Measurements from ENCODE around the gene NDUFS1. TPM values are rescaled to one million over a fixed set of nuclear protein-coding genes. Genes with fewer than 3 reads are reported as not detected.

Gene NDUFS1
- total RNA-seq, 4 donors from 2014 or later, result 37.0 to 118 (median 76.5) TPM

DNA sequence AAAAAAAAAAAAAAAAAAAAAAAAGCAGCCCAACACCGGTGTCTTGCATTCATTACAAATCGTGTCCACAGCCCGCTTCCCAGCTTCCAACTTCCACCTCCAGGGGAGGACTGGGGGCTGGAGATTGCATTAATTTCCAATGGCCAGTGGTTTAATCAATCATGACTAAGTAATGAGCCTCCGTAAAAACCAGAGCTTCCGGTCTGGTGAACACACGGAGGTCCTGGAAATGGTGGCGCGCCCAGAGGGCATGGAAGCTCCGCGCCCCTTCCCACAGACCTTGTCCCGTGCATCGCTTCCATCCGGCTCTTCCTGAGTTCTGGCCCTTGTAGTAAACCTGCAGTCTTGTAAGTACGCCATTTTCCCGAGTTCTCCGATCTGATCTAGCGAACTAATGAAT is 44.1 kb upstream of the NDUFS1 start:
- in situ Hi-C loops (cut with MboI; ENCODE audit: low pct_ligation_motif_present in 1 of 4, low pct_unique_long_range_greater_than_20kb in 1 of 4, low sequenced_read_pairs in 3 of 4) (no loop called here), intact Hi-C loops (cut with DNase I; ENCODE audit: low total_unique reads) (no loop called here)
- H3K27me3 ChIP-seq, result no peaks in the 10 kb centered on the region
- H3K4me3 ChIP-seq, result no peak overlapping the region
- WGBS, 2 donors (ENCODE audit: low coverage in 1 of 2), result 94% methylated on average over 17 of the region's 17 CpGs; no CpG with 5 or more reads in 1 of the 2 donors
- H3K36me3 ChIP-seq, result no peaks in the 10 kb centered on the region
- DNase-seq, result no peak
- no peak overlapping the region for H3K27ac ChIP-seq
- H3K9me3 ChIP-seq, result no peaks in the 10 kb centered on the region
- no peaks in the 10 kb centered on the region for H3K4me1 ChIP-seq
- TF ChIP-seq POLR2A (IDR thresholded peaks at IDR 0.05), result no peak
- TF ChIP-seq EP300 (IDR thresholded peaks at IDR 0.05; ENCODE audit: low read depth), result no peak
- TF ChIP-seq, protein P1, sequence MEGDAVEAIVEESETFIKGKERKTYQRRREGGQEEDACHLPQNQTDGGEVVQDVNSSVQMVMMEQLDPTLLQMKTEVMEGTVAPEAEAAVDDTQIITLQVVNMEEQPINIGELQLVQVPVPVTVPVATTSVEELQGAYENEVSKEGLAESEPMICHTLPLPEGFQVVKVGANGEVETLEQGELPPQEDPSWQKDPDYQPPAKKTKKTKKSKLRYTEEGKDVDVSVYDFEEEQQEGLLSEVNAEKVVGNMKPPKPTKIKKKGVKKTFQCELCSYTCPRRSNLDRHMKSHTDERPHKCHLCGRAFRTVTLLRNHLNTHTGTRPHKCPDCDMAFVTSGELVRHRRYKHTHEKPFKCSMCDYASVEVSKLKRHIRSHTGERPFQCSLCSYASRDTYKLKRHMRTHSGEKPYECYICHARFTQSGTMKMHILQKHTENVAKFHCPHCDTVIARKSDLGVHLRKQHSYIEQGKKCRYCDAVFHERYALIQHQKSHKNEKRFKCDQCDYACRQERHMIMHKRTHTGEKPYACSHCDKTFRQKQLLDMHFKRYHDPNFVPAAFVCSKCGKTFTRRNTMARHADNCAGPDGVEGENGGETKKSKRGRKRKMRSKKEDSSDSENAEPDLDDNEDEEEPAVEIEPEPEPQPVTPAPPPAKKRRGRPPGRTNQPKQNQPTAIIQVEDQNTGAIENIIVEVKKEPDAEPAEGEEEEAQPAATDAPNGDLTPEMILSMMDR (IDR thresholded peaks at IDR 0.05), result no peak
- no peak for TF ChIP-seq POLR2AphosphoS5 (IDR thresholded peaks at IDR 0.05)

DNA sequence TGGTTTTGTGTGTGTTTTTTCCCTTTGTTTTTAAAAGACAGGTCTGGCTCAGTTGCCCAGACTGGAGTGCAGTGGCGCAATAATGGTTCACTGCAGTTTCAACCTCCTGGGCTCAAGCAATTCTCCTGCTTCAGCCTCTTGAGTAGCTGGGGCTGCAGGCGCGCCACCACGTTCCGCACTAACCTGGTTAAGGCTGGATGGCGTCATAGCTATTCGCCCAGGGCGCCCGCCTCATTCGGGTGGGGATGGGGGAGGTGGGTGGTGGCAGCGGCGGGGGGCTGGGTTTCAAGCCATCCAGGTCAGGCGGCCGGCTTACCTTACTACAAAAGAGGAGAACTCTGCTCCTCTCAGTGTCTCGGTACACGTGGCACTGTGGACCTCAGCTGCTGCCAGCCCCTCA is 43.2 kb upstream of the NDUFS1 start:
- TF ChIP-seq EP300 (IDR thresholded peaks at IDR 0.05; ENCODE audit: low read depth) (no peak), POLR2AphosphoS5 (IDR thresholded peaks at IDR 0.05) (no peak), POLR2A (IDR thresholded peaks at IDR 0.05) (no peak)
- no peaks in the 10 kb centered on the region for H3K4me1 ChIP-seq
- 86% methylated on average over 16 of the region's 16 CpGs; no CpG with 5 or more reads in 1 of the 2 donors for WGBS, 2 donors (ENCODE audit: low coverage in 1 of 2)
- no peaks in the 10 kb centered on the region for H3K36me3 ChIP-seq
- H3K9me3 ChIP-seq, result no peaks in the 10 kb centered on the region
- H3K27ac ChIP-seq, result no peak overlapping the region
- no peaks in the 10 kb centered on the region for H3K27me3 ChIP-seq
- in situ Hi-C loops (cut with MboI; ENCODE audit: low pct_ligation_motif_present in 1 of 4, low pct_unique_long_range_greater_than_20kb in 1 of 4, low sequenced_read_pairs in 3 of 4), result no loop called here
- intact Hi-C loops (cut with DNase I; ENCODE audit: low total_unique reads), result no loop called here
- no peak overlapping the region for H3K4me3 ChIP-seq
- no peak for DNase-seq

DNA sequence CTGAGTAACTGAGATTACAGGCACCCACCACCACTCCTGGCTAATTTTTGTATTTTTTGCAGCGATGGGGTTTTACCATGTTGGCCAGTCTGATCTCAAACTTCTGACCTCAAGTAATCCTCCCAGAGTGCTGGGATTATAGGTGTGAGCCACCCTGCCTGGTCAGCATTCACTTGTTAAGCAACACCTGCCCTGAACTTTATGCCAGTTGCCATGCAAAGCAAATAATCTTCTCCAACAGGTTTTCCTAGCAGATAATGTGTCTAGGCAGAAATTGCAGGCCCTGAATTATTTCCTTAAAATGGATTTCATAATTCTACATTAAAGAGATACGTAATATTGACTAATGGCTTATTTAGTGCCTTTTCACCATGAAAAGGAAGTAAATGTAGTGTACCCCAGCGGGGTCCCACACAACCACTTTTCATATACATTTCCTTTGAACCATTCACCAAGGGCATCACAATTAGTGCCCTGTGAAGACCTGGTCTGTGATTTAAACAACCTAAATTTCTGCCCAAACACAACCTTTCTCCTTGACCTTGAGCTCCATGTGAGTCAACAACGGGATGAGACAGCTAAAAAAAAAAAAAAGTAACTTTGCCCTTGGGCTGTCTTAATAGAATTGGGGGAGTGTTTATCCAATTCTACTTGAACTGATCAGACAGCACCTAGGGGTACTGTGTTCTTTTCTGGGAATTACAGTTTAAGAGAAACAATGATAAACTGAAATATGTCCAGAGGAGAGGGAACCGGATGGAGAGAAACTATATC is 42.0 kb upstream of the NDUFS1 start:
- TF ChIP-seq, protein P1 (IDR thresholded peaks at IDR 0.05), result no peak
- TF ChIP-seq POLR2A (IDR thresholded peaks at IDR 0.05), result no peak
- TF ChIP-seq EP300 (IDR thresholded peaks at IDR 0.05; ENCODE audit: low read depth), result no peak
- TF ChIP-seq POLR2AphosphoS5 (IDR thresholded peaks at IDR 0.05), result no peak
- DNase-seq, result no peak
- Histone ChIP-seq H3K4me3 (no peak overlapping the region), H3K27ac (no peak overlapping the region), H3K4me1 (no peaks in the 10 kb centered on the region), H3K9me3 (no peaks in the 10 kb centered on the region), H3K36me3 (no peaks in the 10 kb centered on the region), H3K27me3 (no peaks in the 10 kb centered on the region)
- intact Hi-C loops (cut with DNase I; ENCODE audit: low total_unique reads) (no loop called here), in situ Hi-C loops (cut with MboI; ENCODE audit: low pct_ligation_motif_present in 1 of 4, low pct_unique_long_range_greater_than_20kb in 1 of 4, low sequenced_read_pairs in 3 of 4) (no loop called here)
- WGBS, 2 donors (ENCODE audit: low coverage in 1 of 2), result 70 to 72% methylated on average over 5 of the region's 5 CpGs

DNA sequence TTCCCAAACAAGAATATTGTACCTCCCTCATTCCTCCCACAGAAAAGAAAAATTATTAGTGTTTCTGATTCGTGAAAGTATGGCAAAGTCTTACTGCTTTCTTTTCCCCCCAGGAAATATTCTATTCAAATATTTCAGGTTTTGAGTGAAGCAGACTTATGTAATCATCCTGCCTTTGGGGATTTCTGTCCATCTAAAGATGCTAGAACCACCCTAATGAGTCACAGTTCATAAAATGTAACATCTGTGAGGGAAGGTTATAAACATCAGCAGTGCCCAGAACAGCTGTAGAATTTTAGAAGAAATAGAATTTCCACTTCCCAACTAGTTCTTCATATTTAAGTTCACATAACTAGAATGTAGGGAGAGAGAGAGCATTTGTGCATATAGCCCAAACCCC is 39.4 kb upstream of the NDUFS1 start:
- Histone ChIP-seq H3K27ac (no peak overlapping the region), H3K36me3 (no peaks in the 10 kb centered on the region), H3K4me3 (no peak overlapping the region), H3K27me3 (no peaks in the 10 kb centered on the region), H3K4me1 (no peaks in the 10 kb centered on the region), H3K9me3 (no peaks in the 10 kb centered on the region)
- no peak for DNase-seq
- intact Hi-C loops (cut with DNase I; ENCODE audit: low total_unique reads), result no loop called here
- TF ChIP-seq, protein P1 (IDR thresholded peaks at IDR 0.05), result no peak
- no peak for TF ChIP-seq POLR2AphosphoS5 (IDR thresholded peaks at IDR 0.05)
- no peak for TF ChIP-seq POLR2A (IDR thresholded peaks at IDR 0.05)
- TF ChIP-seq EP300 (IDR thresholded peaks at IDR 0.05; ENCODE audit: low read depth), result no peak
- in situ Hi-C loops (cut with MboI; ENCODE audit: low pct_ligation_motif_present in 1 of 4, low pct_unique_long_range_greater_than_20kb in 1 of 4, low sequenced_read_pairs in 3 of 4), result no loop called here
- WGBS, 2 donors (ENCODE audit: low coverage in 1 of 2), result 33 to 61% methylated on average over 1 of the region's 1 CpG

All from transverse colon (tissue), 4 donors.